ENCODE results near the gene PDE5A. TPM values are rescaled to one million over a fixed set of nuclear protein-coding genes. Genes with fewer than 3 reads are reported as not detected.
"Not testable (repeated sequence)": the region's sequence is repeated elsewhere in the genome, so short reads cannot be mapped to it uniquely, and the experiment has no call there.

Gene PDE5A
- total RNA-seq, 3 donors from 2014 or later, result 7.5 to 49.8 (median 21.6) TPM

GRCh38 chr4:119647558-119647957 lies 19.0 kb upstream of the PDE5A start:
- H3K9me3 ChIP-seq, result no peaks in the 10 kb centered on the region
- no peaks in the 10 kb centered on the region for H3K4me1 ChIP-seq
- H3K36me3 ChIP-seq, result no peaks in the 10 kb centered on the region
- intact Hi-C loops (cut with DNase I; ENCODE audit: low total_unique reads), result no loop called here
- no peak for DNase-seq (ENCODE audit: low spot score in 2 of 2)
- H3K27ac ChIP-seq, result peak overlapping the region in 1 of 2 donors; percentile 37
- H3K27me3 ChIP-seq, result no peaks in the 10 kb centered on the region
- TF ChIP-seq CTCF (IDR thresholded peaks at IDR 0.05) (no peak), POLR2AphosphoS5 (IDR thresholded peaks at IDR 0.05) (no peak), POLR2A (IDR thresholded peaks at IDR 0.05) (no peak)
- H3K4me3 ChIP-seq, result no peak overlapping the region

GRCh38 chr4:119646347-119647071 lies 17.9 kb upstream of the PDE5A start:
- intact Hi-C loops (cut with DNase I; ENCODE audit: low total_unique reads), result no loop called here
- no peaks in the 10 kb centered on the region for H3K9me3 ChIP-seq
- H3K4me3 ChIP-seq, result no peak overlapping the region
- H3K4me1 ChIP-seq, result no peaks in the 10 kb centered on the region
- no peaks in the 10 kb centered on the region for H3K27me3 ChIP-seq
- peak overlapping the region; percentile 33 to 37 for H3K27ac ChIP-seq
- peak in 1 of 2 donors; percentile 30 for DNase-seq (ENCODE audit: low spot score in 2 of 2)
- H3K36me3 ChIP-seq, result no peaks in the 10 kb centered on the region
- TF ChIP-seq CTCF (IDR thresholded peaks at IDR 0.05), result no peak
- no peak for TF ChIP-seq POLR2AphosphoS5 (IDR thresholded peaks at IDR 0.05)
- no peak for TF ChIP-seq POLR2A (IDR thresholded peaks at IDR 0.05)

- Histone ChIP-seq H3K27ac (no peak overlapping the region), H3K4me3 (no peak overlapping the region), H3K9me3 (no peaks in the 10 kb centered on the region), H3K4me1 (no peaks in the 10 kb centered on the region), H3K36me3 (no peaks in the 10 kb centered on the region), H3K27me3 (no peaks in the 10 kb centered on the region)
- DNase-seq (ENCODE audit: low spot score in 2 of 2), result no peak
- TF ChIP-seq POLR2A (IDR thresholded peaks at IDR 0.05) (no peak), CTCF (IDR thresholded peaks at IDR 0.05) (no peak), POLR2AphosphoS5 (IDR thresholded peaks at IDR 0.05) (no peak)
- intact Hi-C loops (cut with DNase I; ENCODE audit: low total_unique reads), result no loop called here
Measured at GRCh38 chr4:119643306-119644042, 14.9 kb upstream of the PDE5A start.

GRCh38 chr4:119641765-119642164 lies 13.2 kb upstream of the PDE5A start:
- Histone ChIP-seq H3K27ac (no peak overlapping the region), H3K27me3 (no peaks in the 10 kb centered on the region), H3K9me3 (no peaks in the 10 kb centered on the region), H3K4me1 (no peaks in the 10 kb centered on the region), H3K4me3 (no peak overlapping the region), H3K36me3 (no peaks in the 10 kb centered on the region)
- intact Hi-C loops (cut with DNase I; ENCODE audit: low total_unique reads), result no loop called here
- DNase-seq (ENCODE audit: low spot score in 2 of 2), result no peak
- TF ChIP-seq CTCF (IDR thresholded peaks at IDR 0.05) (no peak), POLR2AphosphoS5 (IDR thresholded peaks at IDR 0.05) (no peak), POLR2A (IDR thresholded peaks at IDR 0.05) (no peak)

- no peaks in the 10 kb centered on the region for H3K4me1 ChIP-seq
- DNase-seq (ENCODE audit: low spot score in 2 of 2), result no peak
- no peak overlapping the region for H3K4me3 ChIP-seq
- intact Hi-C loops (cut with DNase I; ENCODE audit: low total_unique reads), result no loop called here
- no peaks in the 10 kb centered on the region for H3K27me3 ChIP-seq
- H3K36me3 ChIP-seq, result no peaks in the 10 kb centered on the region
- H3K9me3 ChIP-seq, result no peaks in the 10 kb centered on the region
- no peak overlapping the region for H3K27ac ChIP-seq
- TF ChIP-seq CTCF (IDR thresholded peaks at IDR 0.05), result no peak
- TF ChIP-seq POLR2AphosphoS5 (IDR thresholded peaks at IDR 0.05), result no peak
- no peak for TF ChIP-seq POLR2A (IDR thresholded peaks at IDR 0.05)
Measured at GRCh38 chr4:119638359-119638758, 9.8 kb upstream of the PDE5A start.

- H3K9me3 ChIP-seq; H3K4me1 ChIP-seq; H3K36me3 ChIP-seq; H3K27ac ChIP-seq; intact Hi-C loops (cut with DNase I; ENCODE audit: low total_unique reads); DNase-seq (ENCODE audit: low spot score in 2 of 2); H3K4me3 ChIP-seq; H3K27me3 ChIP-seq: not testable (repeated sequence)
Measured at GRCh38 chr4:119636851-119637250, 8.2 kb upstream of the PDE5A start.
